NCI-H1694 (cell line): ENCODE results near the gene TNFRSF14.

Source experiments
- DNase-seq: peaks from one replicate; lab custom pipeline; 2025; lab: John Stamatoyannopoulos, UW

The TNFRSF14 gene

DNA sequence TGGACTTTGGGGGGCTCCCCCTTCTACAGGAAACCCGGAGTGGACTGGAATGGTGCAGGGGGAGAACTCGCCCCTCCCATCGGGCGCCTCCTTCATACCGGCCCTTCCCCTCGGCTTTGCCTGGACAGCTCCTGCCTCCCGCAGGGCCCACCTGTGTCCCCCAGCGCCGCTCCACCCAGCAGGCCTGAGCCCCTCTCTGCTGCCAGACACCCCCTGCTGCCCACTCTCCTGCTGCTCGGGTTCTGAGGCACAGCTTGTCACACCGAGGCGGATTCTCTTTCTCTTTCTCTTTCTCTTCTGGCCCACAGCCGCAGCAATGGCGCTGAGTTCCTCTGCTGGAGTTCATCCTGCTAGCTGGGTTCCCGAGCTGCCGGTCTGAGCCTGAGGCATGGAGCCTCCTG is at the start of gene TNFRSF14:
Gene TNFRSF14, plus strand, starts transcription at position 95 of the 401 bp plus-strand sequence. Its CDS starts 294 bp downstream, at position 389.
- no peak for DNase-seq

DNA sequence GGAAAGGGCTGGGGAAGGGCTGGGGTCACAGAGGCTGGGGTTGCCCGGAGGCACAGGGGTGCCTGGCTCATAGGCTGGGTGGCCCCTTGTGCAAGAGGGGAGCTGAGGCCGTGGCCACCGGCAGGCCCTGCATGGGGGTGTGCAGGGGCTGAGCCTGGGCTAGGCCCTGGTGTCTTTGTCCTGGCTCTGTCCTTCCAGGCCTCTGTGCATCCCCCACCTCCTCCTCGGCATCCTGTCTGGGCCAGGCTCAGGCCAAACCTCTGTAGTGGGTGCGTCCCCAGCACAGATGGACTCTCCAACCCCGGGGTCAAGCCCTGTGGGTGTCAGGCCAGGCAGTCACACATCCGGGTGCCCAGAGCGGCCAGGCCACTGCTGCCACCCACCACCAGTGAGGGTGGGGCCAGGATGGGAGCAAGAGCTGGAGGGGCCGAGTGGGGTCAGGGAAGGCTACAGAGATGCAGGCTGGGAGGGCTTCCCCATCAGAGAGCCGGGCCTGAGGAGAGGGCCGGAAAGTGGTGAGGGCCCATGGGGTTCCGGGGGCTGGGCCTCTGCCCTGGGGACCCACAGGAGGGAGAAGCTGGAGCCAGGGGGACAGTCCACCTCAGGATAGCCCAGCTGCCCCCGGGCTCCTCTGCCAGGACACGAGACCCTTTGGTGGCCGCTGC is 49.1 kb upstream of the TNFRSF14 start:
- no peak for DNase-seq

GRCh38 chr1:2507744-2508155 is 48.4 kb upstream of the TNFRSF14 start:
- DNase-seq: no peak

DNA sequence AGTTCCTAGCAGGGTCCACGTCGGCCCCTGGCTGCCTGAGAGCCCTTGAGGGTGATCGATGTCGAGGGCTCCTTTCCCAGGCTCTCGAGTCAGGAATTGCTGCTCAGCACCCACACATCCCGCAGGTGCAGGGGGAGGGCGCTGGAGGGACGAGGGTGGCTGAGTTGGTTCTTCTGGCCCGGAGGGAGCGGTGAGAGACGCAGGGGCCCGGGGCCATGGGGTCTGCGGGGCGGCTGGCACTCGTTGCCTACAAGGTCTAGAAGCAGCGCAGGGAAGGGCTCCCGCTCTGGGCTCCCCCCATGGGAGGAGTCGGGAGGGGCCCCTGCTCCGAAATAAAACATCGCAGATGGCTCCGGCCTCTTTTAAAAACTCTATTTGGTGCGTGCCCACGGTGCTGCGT is 48.0 kb upstream of the TNFRSF14 start:
- no peak for DNase-seq

GRCh38 chr1:2508751-2509150 is 47.4 kb upstream of the TNFRSF14 start:
- DNase-seq: no peak

DNA sequence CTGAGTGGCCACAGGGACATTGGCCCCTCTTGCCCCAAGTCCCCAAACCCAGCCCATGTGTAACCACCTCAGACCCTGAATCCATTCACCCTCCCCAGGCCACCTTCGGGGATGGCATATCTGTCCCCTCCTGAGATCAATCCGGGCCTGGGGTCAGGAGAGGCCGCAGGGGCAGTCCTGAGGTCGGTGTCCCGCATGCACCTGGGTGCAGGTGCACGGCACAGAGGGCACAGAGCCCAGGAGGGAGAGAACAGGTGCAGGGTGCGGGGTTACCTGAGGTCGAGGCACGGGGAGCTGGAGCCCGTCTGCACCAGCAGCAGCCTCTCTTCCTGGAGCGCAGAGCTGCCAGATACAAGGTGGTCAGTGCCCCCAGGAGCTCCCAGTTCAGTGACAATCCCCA is 46.6 kb upstream of the TNFRSF14 start:
- DNase-seq: no peak

DNA sequence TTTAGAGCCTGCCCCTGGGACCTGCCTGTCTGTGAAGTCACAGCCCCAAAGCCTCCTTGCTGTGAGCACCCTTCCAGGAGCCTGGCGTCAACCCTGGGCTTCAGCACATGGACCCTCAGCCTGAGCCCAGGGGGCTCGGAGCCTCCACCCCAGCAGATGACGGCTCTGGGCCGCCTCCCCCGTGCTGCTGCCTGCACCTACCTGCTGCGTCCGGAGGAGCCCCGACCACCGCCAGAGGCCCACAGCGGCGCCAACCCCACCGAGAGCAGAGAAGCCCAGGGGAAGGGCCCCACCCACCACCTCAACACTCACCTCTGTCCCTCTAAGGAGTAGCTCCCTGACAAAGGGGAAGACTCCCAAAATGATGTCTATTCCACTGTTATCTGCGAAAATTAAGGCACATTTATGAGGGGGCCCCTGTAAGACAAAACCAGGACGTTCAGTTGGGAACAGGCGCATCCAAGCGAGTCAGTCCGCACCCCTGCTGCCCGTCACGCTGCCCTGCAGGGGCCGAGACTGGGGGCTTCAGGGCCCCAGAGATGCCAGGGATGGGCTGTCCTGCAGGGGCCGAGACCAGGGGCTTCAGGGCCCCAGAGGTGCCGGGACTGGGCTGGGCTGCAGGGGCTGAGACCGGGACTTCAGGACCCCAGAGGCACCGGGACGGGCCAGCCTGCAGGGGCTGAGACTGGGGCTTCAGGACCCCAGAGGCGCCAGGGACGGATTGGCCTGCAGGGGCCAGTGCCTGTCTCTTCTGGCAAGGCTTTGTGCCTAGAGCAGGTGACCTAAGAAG is 45.6 kb upstream of the TNFRSF14 start:
- no peak for DNase-seq

- DNase-seq: no peak
Measured at GRCh38 chr1:2512862-2513421, 43.2 kb upstream of the TNFRSF14 start.

DNA sequence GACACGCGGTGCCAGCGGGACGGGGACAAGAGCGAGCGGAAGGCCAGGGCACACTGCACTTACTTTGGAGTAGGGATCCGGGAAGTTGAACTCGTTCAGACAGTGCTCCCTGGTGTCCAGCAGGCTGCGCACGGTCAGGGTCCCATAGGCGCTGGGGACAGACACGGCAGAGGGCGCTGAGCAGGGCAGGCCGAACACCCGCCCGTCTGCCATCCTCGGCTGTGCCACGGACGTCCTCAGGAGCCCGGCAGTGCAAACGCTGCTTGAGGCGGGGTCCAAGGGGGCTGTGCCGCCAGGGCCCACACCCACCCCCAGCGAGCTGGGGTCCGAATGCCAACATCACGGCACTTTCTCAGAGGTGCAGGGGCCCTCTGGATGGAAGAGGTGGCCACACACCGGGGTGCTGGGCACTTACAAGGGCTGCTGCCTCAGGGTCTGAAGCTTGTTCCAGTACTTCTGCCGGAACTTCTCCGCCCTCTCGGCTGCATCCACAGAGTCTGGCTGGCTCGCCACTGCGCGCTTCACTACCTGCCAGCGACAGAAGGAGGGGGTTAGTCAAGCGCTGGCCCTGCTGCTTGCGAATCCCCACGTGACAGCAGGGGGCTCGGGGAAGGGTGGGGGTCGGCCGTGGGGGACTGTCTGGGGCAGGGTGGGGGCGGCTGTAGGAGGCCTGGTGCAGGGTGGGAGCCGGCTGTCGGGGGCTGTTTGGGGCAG is 42.1 kb upstream of the TNFRSF14 start:
- DNase-seq: no peak

DNA sequence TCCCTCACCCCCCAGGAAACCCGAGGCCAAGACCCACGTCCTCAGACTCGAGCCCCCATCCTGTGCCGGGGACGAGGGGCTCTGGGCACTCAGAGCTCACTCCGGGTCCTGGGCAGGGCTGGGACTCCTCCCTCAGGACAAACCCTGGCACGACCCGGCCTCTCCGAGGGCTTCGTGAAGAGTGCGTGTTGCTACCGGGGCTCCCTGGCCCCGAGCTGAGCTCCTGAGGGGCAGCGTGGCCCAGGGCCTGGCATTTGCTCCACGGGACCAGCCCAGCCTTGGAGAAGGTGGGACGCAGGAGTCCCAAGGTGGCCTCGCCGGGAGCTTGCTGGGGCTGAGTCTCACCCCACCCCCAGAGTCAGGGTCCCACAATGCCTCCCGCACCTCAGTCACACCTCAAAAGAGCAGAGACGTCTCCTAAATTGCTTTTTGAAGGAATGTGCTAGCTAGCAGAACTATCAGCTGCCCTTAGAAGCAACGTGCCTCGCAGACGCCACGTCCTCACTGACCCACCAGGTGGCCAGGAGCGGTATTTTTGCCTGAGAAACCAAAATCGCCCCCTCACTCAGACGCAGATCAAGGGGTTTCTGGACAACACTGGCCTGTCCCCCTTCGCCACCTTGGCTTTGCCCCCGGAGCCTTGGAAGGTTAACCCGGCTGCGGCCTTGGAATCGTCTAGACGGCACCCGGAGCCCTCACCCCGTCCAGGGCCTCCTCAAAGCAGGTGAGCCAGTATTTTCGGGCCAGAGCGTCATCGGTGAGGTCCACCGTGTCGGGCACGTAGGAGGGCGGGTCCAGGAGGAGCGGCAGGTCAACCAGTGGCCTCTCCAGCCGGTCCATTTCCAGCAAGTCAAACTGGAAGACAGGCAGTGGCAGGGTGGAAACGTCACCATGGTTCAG is 41.1 kb upstream of the TNFRSF14 start:
- no peak for DNase-seq

- DNase-seq: no peak
Measured at GRCh38 chr1:2515763-2516080, 40.4 kb upstream of the TNFRSF14 start.

- DNase-seq: no peak
Measured at GRCh38 chr1:2516124-2516523, 40.0 kb upstream of the TNFRSF14 start.

- no peak for DNase-seq
Measured at GRCh38 chr1:2516946-2517345, 39.2 kb upstream of the TNFRSF14 start.

- no peak for DNase-seq
Measured at GRCh38 chr1:2517966-2518365, 38.2 kb upstream of the TNFRSF14 start.

GRCh38 chr1:2518528-2518927 is 37.6 kb upstream of the TNFRSF14 start:
- DNase-seq: no peak

DNA sequence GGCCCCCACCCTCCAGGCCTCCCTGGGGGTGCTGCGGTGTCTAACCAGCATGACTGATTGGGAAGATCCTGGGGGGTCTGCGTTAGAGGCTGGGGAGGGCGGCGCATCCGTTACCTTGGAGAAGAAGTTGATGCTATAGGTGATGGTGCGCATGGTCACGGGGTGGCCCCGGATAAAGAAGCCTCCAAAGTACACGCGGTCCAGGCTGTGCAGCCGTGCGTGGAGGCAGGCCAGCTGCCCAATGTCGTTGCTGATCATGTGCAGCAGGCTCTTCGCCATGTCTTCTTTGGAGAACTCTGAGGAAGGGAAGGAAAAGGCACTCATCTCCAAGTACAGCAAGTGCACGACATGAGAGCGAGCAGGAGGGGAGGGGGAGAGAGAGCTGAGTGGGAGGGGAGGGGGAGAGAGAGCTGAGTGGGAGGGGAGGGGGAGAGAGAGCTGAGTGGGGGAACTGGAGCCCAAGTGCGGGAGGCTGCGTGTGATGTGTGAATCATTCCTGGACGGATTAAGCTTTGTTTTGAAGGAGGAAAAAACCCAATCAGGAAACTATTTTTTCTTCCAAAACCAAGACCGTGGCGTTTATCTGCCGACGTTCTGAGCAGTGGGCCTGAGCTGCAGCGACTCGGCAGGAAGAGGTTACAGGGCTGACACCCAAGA is 37.0 kb upstream of the TNFRSF14 start:
- DNase-seq: no peak

DNA sequence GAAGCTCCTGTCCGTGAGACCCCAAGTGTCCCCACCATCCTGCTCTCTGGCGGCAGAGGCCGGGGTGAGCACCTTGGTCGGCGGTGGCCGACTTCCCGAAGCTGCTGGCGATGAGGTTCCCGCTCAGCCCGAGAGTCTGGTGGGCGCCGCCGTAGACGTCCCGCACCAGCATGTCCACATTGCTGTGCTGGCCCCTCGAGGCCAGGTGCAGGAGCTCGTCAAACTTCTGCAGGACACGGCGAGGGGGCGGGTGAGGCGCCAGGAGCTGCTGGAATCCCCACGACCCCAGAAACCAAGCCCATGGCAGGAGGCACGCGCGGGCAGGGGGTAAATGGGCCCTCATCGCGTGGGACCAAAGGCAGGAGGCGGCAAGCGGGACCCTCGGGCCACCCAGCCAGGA is 36.4 kb upstream of the TNFRSF14 start:
- no peak for DNase-seq

GRCh38 chr1:2520206-2520605 is 36.0 kb upstream of the TNFRSF14 start:
- DNase-seq: no peak

- no peak for DNase-seq
Measured at GRCh38 chr1:2520806-2521205, 35.4 kb upstream of the TNFRSF14 start.

DNA sequence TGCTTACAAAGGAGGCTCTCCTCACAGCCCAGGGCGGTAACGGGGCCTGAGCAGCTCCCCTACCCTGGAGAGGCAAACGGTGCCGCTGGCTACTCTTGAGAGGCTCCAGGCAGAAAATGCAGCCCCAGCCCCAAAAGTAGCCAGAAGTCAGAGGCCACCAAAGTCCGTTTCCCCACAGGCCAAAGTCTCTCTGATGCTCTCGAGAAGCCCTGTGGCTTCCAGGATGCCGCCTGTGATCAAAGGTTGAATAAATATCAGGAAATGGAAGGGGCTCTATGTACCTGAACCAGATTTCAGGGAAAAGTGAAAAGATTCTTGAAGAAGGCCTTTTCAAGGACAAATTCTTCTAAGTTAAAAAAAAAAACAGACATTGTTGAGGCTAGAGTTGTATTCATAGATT is 33.9 kb upstream of the TNFRSF14 start:
- DNase-seq: no peak

DNA sequence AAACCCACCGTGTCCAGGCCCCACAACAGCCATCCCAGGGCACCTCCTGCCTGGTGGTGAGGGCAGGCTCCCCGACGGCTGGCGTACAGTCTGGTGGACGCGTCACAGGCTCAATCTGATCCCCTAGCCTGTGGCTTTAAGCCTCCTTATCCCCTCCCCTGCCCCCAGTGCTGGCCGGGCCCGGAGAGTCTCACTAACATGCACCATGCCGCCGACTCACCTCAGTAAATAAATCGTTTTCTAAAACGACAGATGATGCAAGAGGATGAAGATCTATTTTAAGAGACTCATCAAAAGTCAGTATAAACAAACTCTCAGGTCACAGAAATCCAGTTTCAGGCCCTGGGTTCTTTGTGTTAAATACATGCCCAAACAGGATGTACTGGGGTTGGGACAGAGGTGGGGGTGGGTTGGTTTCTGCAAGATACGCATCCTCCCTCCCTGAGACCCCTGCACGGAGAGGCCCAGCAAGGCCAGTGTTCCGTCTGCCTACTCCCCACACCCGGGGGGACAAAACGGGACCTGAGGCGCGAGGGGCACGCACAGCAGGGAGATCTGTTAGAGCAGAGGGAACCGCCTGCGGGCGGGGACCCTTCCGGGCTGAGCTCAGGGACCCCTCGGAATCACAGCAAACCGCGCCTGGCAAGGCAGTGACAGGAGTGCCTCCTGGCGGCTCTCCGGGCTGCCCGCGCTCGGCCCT is 32.8 kb upstream of the TNFRSF14 start:
- DNase-seq: no peak
